Measurements from ENCODE around the gene CFAP210. TPM values are rescaled to one million over a fixed set of nuclear protein-coding genes. Genes with fewer than 3 reads are reported as not detected.

The CFAP210 gene
- total RNA-seq, 1 donor from 2014 or later: not detected

DNA sequence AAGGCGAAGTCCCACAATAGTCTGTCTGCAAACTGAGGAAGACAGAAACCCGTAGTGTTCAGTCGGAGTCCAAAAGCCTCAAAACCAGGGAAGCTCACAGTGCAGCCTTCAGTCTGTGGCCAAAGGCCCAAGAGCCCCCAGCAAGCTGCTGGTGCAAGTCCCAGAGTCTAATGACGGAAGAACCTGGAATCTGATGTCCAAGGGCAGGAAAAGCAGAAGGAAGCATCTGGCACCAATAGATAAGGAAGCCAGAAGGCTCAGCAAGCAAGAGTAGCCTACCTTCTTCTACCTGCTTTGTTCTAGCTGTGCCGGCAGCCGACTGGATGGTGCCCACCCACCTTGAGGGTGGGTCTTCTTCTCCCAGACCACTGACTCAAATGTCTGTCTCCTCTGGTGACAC is 21.8 kb downstream of the CFAP210 start:
- Histone ChIP-seq H3K27ac (no peak overlapping the region), H3K9me3 (no peaks in the 10 kb centered on the region), H3K27me3 (no peaks in the 10 kb centered on the region), H3K4me3 (no peak overlapping the region), H3K4me1 (no peaks in the 10 kb centered on the region), H3K36me3 (no peaks in the 10 kb centered on the region)
- no peak for DNase-seq (ENCODE audit: low spot score in 2 of 2)
- intact Hi-C loops (cut with DNase I): no loop called here
- TF ChIP-seq, protein P1, sequence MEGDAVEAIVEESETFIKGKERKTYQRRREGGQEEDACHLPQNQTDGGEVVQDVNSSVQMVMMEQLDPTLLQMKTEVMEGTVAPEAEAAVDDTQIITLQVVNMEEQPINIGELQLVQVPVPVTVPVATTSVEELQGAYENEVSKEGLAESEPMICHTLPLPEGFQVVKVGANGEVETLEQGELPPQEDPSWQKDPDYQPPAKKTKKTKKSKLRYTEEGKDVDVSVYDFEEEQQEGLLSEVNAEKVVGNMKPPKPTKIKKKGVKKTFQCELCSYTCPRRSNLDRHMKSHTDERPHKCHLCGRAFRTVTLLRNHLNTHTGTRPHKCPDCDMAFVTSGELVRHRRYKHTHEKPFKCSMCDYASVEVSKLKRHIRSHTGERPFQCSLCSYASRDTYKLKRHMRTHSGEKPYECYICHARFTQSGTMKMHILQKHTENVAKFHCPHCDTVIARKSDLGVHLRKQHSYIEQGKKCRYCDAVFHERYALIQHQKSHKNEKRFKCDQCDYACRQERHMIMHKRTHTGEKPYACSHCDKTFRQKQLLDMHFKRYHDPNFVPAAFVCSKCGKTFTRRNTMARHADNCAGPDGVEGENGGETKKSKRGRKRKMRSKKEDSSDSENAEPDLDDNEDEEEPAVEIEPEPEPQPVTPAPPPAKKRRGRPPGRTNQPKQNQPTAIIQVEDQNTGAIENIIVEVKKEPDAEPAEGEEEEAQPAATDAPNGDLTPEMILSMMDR (IDR thresholded peaks at IDR 0.05): no peak

DNA sequence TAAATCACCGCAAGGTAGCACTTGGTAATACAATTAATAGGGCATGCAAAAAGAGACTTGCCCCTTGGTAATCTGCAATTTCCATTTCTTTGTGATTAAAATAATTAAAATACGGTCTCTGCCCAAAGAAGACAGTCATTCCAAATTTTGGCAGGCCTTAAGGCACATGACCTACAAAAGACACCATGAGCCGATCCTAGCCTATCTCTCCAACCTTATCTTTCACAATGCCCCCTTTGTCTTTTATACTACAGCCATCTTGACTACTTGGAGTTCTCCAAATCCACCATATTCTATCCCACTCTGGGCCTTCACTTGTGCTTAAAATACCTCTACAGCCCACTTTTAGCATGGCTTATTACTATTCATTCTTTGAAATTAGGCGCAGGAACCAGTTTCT is 23.3 kb downstream of the CFAP210 start:
- Histone ChIP-seq H3K27me3 (no peaks in the 10 kb centered on the region), H3K9me3 (no peaks in the 10 kb centered on the region), H3K36me3 (no peaks in the 10 kb centered on the region), H3K27ac (no peak overlapping the region), H3K4me1 (no peaks in the 10 kb centered on the region), H3K4me3 (no peak overlapping the region)
- TF ChIP-seq, protein P1 (IDR thresholded peaks at IDR 0.05): no peak
- intact Hi-C loops (cut with DNase I): no loop called here
- DNase-seq (ENCODE audit: low spot score in 2 of 2): no peak

DNA sequence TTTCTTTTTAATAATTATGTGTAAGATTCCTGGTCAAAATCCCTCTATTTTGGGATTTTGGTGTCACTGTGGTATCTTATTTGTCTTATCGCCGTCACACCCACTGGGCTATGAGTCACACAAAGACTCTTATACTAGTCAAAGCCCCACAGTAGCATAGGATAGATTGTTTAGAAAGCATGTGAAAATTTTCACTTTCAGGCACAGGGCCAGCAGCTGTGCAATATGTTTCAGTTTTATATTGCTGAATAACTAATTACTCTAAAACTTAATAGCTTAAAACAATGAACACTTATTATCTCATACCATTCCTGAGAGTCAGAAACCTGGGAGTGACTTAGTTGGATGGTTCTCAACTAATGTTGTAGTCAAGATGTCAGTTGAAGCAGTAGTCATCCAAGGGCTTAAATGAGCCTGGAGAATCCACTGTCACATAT is 24.0 kb downstream of the CFAP210 start:
- no peak for DNase-seq (ENCODE audit: low spot score in 2 of 2)
- no peaks in the 10 kb centered on the region for H3K4me1 ChIP-seq
- H3K9me3 ChIP-seq: no peaks in the 10 kb centered on the region
- H3K4me3 ChIP-seq: no peak overlapping the region
- intact Hi-C loops (cut with DNase I): no loop called here
- H3K27me3 ChIP-seq: no peaks in the 10 kb centered on the region
- no peaks in the 10 kb centered on the region for H3K36me3 ChIP-seq
- H3K27ac ChIP-seq: no peak overlapping the region
- TF ChIP-seq, protein P1 (IDR thresholded peaks at IDR 0.05): no peak

DNA sequence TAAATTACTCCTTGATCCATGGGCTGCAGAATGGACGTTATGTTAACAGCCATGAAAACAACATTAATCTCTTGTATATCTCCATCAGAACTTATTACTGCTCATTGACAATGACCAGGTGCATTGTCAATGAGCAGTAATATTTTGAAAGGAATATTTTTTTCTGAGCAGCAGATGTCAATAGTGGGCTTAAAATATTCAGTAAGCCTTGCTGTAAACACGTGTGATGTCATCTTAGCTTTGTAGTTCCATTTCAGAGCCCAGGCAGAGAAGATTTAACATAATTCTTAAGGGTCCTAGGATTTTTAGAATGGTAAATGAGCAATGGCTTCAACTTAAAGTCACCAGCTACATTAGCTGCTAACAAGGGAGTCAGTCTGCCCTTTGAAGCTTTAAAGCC is 26.6 kb downstream of the CFAP210 start:
- Histone ChIP-seq H3K27me3 (no peaks in the 10 kb centered on the region), H3K27ac (no peak overlapping the region), H3K36me3 (no peaks in the 10 kb centered on the region), H3K4me1 (no peaks in the 10 kb centered on the region), H3K9me3 (no peaks in the 10 kb centered on the region), H3K4me3 (no peak overlapping the region)
- intact Hi-C loops (cut with DNase I): no loop called here
- TF ChIP-seq, protein P1 (IDR thresholded peaks at IDR 0.05): no peak
- DNase-seq (ENCODE audit: low spot score in 2 of 2): no peak

DNA sequence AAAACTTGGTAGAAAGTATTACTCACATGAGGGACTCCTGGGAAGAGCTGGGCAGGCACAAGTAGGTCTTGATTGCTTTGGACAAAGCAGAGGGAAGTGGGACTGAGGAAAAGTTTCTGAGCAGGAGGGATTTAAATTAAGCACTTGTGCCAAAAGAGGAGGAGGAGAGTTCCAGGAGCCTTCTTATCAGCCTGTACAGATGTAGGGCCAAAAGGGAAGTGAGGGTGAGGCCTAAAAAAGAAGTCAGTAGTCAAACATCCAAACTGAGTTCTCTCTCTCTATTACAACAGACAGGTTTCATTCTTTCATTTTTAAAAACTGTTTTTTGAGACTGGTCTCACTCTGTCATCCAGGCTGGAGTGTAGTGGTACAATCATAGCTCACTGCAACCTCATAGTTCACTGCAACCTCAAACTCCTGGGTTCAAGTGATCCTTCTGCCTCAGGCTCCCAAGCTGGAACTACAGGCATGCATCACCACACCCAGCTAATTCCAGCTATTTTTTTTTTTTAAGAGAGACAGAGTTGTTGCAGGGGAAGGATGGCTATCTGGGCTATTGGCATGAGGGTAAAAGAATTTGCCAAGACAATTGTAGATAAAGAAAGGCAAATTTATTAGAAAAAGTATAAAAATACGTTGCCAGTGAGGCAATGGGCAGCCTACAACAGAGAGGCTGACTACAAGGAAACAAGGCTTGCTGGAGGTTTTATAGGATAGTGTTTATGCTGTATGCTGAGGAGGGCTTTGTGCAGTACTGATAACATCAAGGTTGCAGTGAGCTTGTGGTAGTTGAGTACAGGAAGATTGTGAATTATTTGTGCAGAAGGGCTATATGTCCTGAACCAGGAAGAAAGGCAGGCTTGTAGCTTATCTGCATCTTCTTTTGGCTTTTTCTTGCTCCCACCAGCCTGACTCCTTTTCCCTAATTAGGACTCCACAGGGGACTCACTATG is 29.0 kb downstream of the CFAP210 start:
- H3K36me3 ChIP-seq: no peaks in the 10 kb centered on the region
- DNase-seq (ENCODE audit: low spot score in 2 of 2): no peak
- no peaks in the 10 kb centered on the region for H3K4me1 ChIP-seq
- H3K4me3 ChIP-seq: no peak overlapping the region
- no peak overlapping the region for H3K27ac ChIP-seq
- TF ChIP-seq, protein P1 (IDR thresholded peaks at IDR 0.05): no peak
- no peaks in the 10 kb centered on the region for H3K27me3 ChIP-seq
- H3K9me3 ChIP-seq: no peaks in the 10 kb centered on the region
- intact Hi-C loops (cut with DNase I): no loop called here
